Endothelial cell of umbilical vein (primary cell): ENCODE results near the gene NFX1.
"Not testable (repeated sequence)": the region's sequence is repeated elsewhere in the genome, so short reads cannot be mapped to it uniquely, and the experiment has no call there.

Experiments
- POLR2AphosphoS5 ChIP-seq: IDR thresholded peaks from 2 replicates; pipeline ENCODE4 v1.6.1; 2012; ENCODE audit warnings: low read depth, mild to moderate bottlenecking, control low read depth, low read length, moderate library complexity; ENCODE audit not compliant: insufficient read depth
- TF ChIP-seq, protein P1 (sequence below), 2 donors: IDR thresholded peaks; 1 replicate in 1 of 2; 2 replicates in 1 of 2; pipeline ENCODE4 v1.5.1; 2011; ENCODE audit warnings: low read length in 2 of 2, mild to moderate bottlenecking in 2 of 2, moderate library complexity in 2 of 2, control low read depth in 1 of 2, inconsistent platforms in 1 of 2, low read depth in 1 of 2; ENCODE audit not compliant: insufficient read depth in 1 of 2; ENCODE audit errors: extremely low read depth in 1 of 2

DNA sequence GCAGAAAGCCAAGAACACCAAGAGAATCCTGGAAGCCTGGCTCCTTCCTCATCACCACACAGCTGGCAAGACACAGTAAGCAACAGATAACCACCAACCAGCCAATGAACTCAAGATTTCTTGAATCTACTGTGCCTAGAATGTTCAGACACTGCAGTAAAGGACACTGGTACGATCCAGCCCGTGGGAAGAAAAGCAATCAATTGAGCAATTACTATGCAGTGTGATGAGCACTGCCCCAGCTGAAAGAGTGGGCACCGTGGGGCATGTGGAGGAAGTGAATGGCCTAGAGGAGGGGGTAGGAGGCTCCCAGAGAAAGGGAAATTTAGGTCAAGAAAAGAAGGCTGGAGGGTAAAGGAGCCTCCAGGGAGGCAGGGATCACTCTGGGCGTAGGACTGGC, 107.5 kb downstream of the NFX1 start:
- TF ChIP-seq, protein P1, sequence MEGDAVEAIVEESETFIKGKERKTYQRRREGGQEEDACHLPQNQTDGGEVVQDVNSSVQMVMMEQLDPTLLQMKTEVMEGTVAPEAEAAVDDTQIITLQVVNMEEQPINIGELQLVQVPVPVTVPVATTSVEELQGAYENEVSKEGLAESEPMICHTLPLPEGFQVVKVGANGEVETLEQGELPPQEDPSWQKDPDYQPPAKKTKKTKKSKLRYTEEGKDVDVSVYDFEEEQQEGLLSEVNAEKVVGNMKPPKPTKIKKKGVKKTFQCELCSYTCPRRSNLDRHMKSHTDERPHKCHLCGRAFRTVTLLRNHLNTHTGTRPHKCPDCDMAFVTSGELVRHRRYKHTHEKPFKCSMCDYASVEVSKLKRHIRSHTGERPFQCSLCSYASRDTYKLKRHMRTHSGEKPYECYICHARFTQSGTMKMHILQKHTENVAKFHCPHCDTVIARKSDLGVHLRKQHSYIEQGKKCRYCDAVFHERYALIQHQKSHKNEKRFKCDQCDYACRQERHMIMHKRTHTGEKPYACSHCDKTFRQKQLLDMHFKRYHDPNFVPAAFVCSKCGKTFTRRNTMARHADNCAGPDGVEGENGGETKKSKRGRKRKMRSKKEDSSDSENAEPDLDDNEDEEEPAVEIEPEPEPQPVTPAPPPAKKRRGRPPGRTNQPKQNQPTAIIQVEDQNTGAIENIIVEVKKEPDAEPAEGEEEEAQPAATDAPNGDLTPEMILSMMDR (IDR thresholded peaks at IDR 0.05; ENCODE audit: extremely low read depth in 1 of 2, insufficient read depth in 1 of 2, low read depth in 1 of 2, low read length in 2 of 2): not testable (repeated sequence)
- TF ChIP-seq POLR2AphosphoS5: not testable (repeated sequence)
